HG03066 (cell line): ENCODE results near the gene TUBA1C.
"Not testable (repeated sequence)": the region's sequence is repeated elsewhere in the genome, so short reads cannot be mapped to it uniquely, and the experiment has no call there.

Source experiments
- ATAC-seq: cut with Tn5 transposase; IDR thresholded peaks from one replicate; pipeline ENCODE4 v1.9.1; 2021; ENCODE audit warnings: low read depth; ENCODE audit not compliant: unreplicated experiment

The TUBA1C gene

GRCh38 chr12:49255456-49255855, 9.4 kb upstream of the TUBA1C start:
- ATAC-seq, result not testable (repeated sequence)

- no peak for ATAC-seq
These were observed 8.8 kb upstream of the TUBA1C start for GRCh38 chr12:49255857-49256637.

DNA sequence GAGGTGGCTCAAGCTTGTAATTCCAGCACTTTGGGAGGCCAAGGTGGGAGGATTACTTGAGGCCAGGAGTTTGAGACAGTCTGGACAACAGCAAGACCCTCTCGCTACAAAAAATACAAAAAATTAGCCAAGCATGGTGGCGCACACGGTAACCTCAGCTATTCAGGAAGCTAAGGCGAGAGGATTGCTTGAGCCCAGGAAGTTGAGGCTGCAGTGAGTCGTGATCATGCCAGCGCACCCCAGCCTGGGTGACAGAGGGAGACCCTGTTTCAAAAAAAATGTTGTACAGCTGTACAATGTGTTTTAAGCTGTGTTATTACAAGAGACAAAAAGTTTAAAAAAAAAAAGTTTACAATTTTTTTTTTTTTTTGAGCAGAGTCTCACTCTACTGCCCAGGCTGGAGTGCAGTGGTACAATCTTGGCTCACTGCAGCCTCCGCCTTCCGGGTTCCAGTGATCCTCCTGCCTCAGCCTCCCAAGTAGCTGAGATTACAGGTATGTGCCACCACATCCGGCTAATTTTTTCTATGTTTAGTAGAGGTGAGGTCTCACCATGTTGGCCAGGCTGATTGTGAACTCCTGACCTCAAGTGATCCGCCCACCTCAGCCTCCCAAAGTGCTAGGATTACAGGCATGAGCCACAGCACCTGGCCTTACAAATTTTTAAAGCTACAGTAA, 7.2 kb upstream of the TUBA1C start:
- not testable (repeated sequence) for ATAC-seq

GRCh38 chr12:49259452-49259851, 5.4 kb upstream of the TUBA1C start:
- ATAC-seq, result no peak

GRCh38 chr12:49260166-49260565, 4.7 kb upstream of the TUBA1C start:
- ATAC-seq, result no peak

DNA sequence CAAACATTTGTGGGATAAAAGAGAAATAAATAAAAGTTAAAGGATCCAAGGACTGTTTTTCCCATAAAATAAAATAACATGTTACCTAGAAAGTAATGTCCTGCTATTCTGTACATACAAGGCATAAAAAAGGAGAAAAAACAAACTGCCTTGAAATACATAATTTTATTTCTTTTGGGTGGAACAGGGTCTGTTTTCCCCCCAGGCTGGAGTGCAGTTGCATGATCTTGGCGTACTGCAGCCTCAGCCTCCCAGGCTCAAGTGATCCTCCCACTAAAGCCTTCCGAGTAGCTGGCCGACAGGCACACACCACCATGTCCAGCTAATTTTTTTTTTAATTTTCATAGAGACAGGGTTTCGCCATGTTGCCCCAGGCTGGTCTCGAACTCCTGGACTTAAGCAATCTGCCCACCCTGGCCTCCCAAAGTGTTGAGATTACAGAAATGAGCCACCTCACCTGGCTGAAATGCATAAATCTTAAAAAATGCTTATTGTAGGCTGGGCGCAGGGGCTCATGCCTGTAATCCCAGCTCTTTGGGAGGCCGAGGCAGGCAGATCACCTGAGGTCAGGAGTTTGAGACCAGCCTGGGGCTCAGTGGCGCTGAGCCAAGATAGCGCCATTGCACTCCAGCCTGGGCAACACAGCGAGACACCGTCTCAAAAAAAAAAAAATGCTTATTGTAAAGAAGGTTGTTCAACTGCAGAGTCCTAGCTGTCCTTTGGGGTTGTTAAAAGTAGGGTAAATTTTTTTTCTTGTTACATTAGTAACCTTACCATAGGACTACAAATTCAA, 4.1 kb upstream of the TUBA1C start:
- ATAC-seq, result no peak

GRCh38 chr12:49261721-49262120, 3.2 kb upstream of the TUBA1C start:
- no peak for ATAC-seq

- ATAC-seq, result no peak
These were observed 1.5 kb upstream of the TUBA1C start for GRCh38 chr12:49263400-49263763.

DNA sequence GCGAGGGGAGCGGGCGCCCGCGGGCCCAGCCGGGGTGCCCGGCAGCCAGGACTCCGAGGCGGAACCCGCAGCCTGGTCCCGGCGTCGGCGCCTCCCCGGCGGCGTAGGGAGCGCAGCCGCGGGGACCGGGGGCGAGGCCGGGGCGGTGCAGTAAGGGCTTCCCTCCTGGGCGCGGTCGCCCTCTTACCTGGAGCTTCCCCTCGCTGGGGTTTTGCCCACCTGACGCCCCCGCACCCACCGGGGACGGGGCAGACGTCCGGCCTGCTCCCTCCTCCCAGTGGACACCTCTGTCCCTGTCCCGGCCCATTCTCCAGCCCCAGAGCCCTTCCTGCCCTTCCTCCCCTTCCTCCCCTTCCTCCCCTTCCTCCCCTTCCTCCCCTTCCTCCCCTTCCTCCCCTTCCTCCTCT, 413 bp upstream of the TUBA1C start:
- peak; percentile 23 for ATAC-seq

GRCh38 chr12:49269191-49269590, 4.3 kb downstream of the TUBA1C start:
- not testable (repeated sequence) for ATAC-seq

- no peak for ATAC-seq
These were observed 8.2 kb downstream of the TUBA1C start for GRCh38 chr12:49272790-49273725.

- ATAC-seq, result no peak
These were observed 9.0 kb downstream of the TUBA1C start for GRCh38 chr12:49273726-49274395.

GRCh38 chr12:49274396-49275069, 9.7 kb downstream of the TUBA1C start:
- no peak for ATAC-seq

DNA sequence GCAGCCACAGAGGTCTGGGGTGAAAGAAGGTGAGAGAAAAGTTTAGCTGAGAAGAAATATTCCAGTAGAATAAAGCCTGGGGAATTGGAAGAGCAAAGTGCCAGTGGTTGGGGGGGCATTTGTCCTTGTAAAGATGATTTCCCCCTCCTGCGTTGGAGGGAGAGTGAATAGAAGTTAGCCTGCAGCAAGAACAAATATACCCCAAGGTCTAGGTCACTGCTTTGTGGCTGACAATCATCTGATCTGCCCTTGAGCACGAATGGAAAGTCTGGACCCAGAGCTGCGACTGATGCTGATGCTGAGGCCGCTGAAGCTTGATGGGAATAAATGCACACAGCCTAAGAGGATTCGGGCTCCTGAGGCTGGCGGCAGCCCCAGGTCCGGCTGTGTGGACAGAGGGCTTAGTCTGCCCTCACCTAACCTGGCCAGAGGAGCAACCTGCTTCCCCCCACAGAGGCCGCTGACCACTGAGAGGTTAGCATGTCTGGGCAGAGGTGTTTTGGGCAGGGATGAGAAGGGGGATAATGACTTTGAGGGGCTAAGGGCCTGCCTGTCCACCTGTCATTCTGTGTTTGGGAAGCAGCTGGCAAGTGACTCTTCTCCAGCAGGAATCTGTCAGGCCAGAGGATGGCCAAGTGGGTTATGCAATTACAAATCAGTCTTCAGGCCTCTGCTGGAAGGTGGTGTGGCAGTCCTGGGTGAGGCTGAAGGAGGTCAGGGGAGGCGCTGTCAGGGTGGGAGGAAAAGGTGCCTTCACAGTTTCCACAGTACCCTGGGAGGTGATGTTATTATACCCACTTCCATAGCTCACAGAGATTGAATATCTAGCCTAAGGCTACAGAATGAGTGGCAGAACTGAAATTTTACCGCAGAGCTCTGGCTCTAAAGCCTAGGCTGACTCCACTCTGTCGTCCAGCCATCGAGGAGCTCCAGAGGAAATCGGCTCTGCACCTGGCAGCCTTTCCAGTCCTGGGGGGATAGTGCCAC, 11.7 kb downstream of the TUBA1C start:
- no peak for ATAC-seq

- ATAC-seq, result no peak
These were observed 12.6 kb downstream of the TUBA1C start for GRCh38 chr12:49277466-49277865.

- no peak for ATAC-seq
These were observed 14.9 kb downstream of the TUBA1C start for GRCh38 chr12:49279706-49280159.

DNA sequence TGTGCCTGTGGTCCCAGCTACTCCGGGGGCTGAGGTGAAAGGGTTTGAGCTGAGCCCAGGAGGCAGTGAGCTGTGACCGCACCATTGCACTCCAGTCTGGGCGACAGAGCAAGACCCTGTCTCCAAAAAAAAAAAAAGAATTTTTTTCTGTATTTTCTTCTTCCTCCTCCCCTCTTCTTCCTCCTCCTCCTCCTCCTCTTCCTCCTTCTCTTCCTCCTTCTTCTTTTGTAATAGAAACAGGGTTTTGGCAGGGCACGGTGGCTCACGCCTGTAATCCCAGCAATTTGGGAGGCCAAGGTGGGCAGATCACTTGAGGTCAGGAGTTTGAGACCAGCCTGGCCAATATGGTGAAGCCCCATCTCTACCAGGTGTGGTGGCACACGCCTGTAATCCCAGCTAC, 15.7 kb downstream of the TUBA1C start:
- not testable (repeated sequence) for ATAC-seq

- no peak for ATAC-seq
These were observed 17.4 kb downstream of the TUBA1C start for GRCh38 chr12:49282302-49282701.
